Brain microvascular endothelial cell (primary cell): ENCODE data around the gene TIMM44.

Experiments used
- DNase-seq: peaks from one replicate; pipeline ENCODE4 v3.0.0-alpha.2; 2020
- H3K27ac ChIP-seq: fragments of 250-450 bp; sonication (Bioruptor Pico); 2 replicates; pipeline ENCODE4 v1.5.1; 2020; ENCODE audit warnings: mild to moderate bottlenecking, moderate library complexity
- H3K27me3 ChIP-seq: fragments of 250-450 bp; sonication (Bioruptor Pico); replicated peaks from 2 replicates; pipeline ENCODE4 v1.5.1; 2020; ENCODE audit warnings: mild to moderate bottlenecking
- H3K36me3 ChIP-seq: fragments of 250-450 bp; sonication (Bioruptor Pico); replicated peaks from 2 replicates; pipeline ENCODE4 v1.5.1; 2020; ENCODE audit warnings: mild to moderate bottlenecking
- H3K4me3 ChIP-seq: 2 replicates; pipeline ENCODE4 v1.5.1; 2011; ENCODE audit warnings: low read depth, mild to moderate bottlenecking, control low read depth, low read length, moderate library complexity
- CTCF ChIP-seq: IDR thresholded peaks from 2 replicates; pipeline ENCODE4 v1.5.1; 2011; ENCODE audit warnings: low read depth, mild to moderate bottlenecking, moderate library complexity, low read length, control low read depth, inconsistent platforms; ENCODE audit errors: missing control alignments
- in situ Hi-C: cut with HindIII; loops from 2 replicates; pipeline ENCODE4 v1.10.0; 2017; ENCODE audit warnings: low sequenced_read_pairs, low pct_ligation_motif_present

TIMM44 gene

GRCh38 chr19:7879836-7880235 is 63.6 kb downstream of the TIMM44 start:
- Histone ChIP-seq H3K4me3 (no peak overlapping the region), H3K27ac (no peak overlapping the region), H3K36me3 (no peaks in the 10 kb centered on the region), H3K27me3 (no peaks in the 10 kb centered on the region)
- in situ Hi-C loops: no loop called here
- TF ChIP-seq CTCF: no peak
- DNase-seq: no peak

- TF ChIP-seq CTCF: no peak
- no peak for DNase-seq
- H3K4me3 ChIP-seq: no peak overlapping the region
- no peak overlapping the region for H3K27ac ChIP-seq
- no peaks in the 10 kb centered on the region for H3K36me3 ChIP-seq
- in situ Hi-C loops: no loop called here
- peaks cover 5% of the 10 kb centered on the region for H3K27me3 ChIP-seq
Observed at GRCh38 chr19:7879111-7879807, 64.2 kb downstream of the TIMM44 start.

- no peak overlapping the region for H3K4me3 ChIP-seq
- in situ Hi-C loops: no loop called here
- H3K27me3 ChIP-seq: peaks cover 19% of the 10 kb centered on the region
- no peak overlapping the region for H3K27ac ChIP-seq
- H3K36me3 ChIP-seq: no peaks in the 10 kb centered on the region
- TF ChIP-seq CTCF: no peak
- DNase-seq: no peak
Observed at GRCh38 chr19:7877249-7877836, 66.1 kb downstream of the TIMM44 start.
